ENCODE data around the gene EFNA5.

DNA sequence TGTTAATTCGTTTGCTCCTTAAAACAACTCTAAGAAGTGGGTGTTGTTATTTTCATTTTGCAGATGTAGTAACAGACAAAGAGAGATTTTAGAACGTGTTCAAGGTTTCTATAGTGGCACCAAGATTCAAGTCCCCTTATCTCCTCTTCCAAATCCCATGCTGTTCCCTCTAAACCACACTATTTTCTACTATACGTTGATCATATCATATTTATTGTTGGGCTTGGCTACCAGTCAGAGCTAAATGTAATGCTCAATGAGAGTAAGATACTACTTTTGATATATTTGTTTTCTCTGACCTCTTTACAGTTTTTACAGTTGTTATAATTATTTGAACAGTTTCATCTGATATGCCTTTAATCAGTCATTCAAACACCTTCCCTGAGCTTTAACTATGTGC lies 212.9 kb downstream of the EFNA5 start:
- TF ChIP-seq MYC (IDR thresholded peaks at IDR 0.05; ENCODE audit: low read depth, low read length) (no peak), POLR2A (IDR thresholded peaks at IDR 0.05; ENCODE audit: extremely low read depth, insufficient read length) (no peak), CTCF (IDR thresholded peaks at IDR 0.05; ENCODE audit: low read depth, low read length) (no peak)
- TF ChIP-seq, protein P1, sequence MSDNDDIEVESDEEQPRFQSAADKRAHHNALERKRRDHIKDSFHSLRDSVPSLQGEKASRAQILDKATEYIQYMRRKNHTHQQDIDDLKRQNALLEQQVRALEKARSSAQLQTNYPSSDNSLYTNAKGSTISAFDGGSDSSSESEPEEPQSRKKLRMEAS (IDR thresholded peaks at IDR 0.05; ENCODE audit: low read depth, low read length), result no peak

Data from NB4 (cell line).